DMS114 treated with DMSO at 0.1 percent for 48 hours (cell line): ENCODE measurements around the gene PACRG.

Experiments used
- DNase-seq: peaks from one replicate; lab custom pipeline; 2025; ENCODE audit not compliant: unreplicated experiment; lab: John Stamatoyannopoulos, UW

Gene PACRG

GRCh38 chr6:163342571-163343539, 615.1 kb downstream of the PACRG start:
- no peak for DNase-seq

DNA sequence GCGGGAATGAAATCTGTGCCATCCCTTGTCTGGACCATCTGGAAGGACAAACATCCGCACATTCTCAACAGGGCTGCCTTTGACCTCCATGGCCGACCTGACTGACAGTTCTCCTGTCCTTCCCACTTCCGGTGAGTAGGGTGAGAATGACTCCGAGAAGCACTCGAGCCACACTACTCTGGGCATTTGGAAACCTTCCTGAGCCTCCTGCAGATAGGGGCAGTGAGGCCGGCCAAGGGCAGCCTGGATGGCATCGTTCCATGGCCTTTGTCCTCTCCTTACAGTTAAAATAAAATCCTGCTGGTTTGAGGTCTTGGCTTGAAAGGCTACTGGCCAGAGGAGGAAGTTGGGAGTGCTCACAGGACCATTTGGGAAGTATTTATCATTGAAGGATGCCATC, 615.8 kb downstream of the PACRG start:
- DNase-seq = no peak

DNA sequence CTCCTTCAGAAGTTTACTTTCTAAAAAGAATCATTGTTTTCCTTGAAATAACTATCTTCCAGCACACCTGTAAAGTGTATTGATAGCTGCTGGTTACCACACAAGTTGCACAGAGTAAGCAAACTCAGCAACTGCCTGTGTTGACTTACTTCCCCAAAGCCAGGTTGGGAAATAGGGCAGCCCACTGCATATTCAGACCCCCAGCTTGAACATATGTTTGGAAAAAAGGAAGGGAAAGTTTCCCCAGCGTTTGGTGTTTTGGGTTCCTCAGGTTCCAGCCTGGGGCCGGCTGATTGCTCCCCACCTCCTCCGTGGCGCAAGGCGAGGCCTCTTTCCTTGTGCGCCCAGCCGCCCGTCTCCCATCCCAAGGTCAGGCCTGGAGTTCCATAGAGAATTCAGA, 616.6 kb downstream of the PACRG start:
- DNase-seq = no peak

GRCh38 chr6:163345931-163346330, 618.2 kb downstream of the PACRG start:
- no peak for DNase-seq

DNA sequence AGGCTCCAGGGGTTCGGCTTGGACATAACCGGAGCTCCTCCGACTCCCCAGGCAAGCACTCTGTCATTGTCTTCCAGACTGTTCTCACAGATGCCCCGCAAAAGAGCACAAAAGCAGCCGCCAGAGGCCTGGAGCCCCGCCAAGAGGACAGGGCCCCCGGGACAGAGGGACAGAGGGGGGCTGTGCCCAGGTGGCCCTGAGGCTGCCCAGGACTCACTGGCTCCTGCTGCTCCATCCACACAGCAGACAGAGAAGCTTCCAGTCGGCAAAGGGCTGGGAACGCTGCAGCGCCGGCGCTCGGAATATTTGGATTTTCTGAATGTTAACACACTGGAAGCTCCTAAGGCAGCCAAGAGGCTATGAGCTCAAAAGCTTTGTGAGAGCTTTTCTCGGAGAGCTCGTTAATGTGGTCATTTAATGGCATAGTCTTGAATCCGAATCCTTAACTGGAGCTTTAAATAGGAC, 618.8 kb downstream of the PACRG start:
- no peak for DNase-seq

GRCh38 chr6:163347021-163347446, 619.3 kb downstream of the PACRG start:
- DNase-seq = no peak

DNA sequence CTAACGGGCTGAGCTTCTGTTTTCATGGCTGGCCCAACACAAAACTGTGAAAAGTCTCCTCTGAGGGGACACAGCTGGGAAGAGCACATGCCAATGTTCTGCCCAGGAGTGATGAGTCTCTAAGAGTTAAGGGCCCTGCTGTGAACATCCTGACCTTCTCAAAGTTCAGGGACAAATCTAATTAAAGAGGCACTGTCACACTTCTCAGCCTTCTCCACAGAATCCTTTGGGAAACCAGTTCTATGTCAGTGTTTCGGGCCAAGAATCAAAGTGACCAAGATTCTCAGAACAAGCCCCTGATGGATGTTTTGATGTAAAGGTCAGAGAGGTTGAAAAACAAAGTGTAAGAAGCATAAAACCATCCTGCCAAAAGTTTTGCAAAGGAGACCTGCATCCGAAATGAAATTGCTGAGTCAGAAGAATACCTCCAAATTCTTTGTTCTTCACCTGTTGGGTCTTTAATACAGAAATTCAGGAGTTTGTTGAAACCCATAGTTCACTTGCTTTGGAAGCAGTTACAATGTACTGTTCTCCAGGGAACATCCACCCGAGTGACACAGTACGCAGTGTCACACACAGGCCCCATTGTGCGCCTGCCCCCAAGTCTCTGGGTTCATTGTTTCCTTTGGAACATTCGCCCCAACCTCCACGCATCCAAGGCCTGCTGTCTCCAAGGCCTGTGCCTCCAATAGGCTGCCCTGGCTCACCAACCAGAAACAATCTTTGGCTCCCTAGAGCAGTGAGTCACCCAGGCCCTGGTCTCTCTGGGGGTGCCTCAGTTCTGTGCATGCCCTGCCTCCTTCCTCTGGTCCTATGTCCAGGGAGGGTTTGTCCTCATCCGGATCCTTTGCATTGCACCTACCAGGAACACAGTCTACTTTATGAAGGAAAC, 621.3 kb downstream of the PACRG start:
- DNase-seq = no peak

- DNase-seq = no peak
Observed at GRCh38 chr6:163349696-163350095, 621.9 kb downstream of the PACRG start.

- DNase-seq = no peak
Observed at GRCh38 chr6:163351013-163351412, 623.2 kb downstream of the PACRG start.

DNA sequence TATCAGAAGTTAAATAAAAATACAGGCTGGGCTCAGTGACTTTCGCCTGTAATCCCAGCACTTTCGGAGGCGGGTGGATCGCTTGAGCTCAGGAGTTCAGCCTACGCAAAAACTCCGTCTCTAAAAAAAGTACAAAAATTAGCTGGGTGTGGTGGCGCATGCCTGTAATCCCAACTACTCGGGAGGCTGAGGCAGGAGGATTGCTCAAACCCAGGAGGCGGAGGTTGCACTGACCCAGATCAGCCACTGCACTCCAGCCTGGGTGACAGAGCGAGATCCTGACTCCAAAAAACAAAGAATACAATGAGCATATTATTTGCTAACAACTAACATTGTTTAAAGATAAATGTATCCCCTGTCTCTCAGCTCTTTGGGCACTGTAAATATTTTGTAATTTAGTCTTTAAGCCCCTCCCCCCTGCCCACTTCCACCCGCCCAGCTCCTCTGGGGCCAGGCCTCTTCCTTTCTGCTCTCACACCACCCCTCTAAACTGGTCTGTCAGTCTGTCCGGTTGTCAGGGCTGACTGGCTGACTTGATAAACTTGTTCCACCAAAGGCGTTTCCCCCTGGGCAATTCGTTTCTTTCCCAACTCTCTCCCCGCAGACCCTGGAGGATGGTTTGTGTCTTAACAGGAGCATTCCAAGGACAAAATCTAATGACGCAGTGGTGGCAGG, 624.4 kb downstream of the PACRG start:
- no peak for DNase-seq

GRCh38 chr6:163352966-163353365, 625.2 kb downstream of the PACRG start:
- DNase-seq = no peak

- no peak for DNase-seq
Observed at GRCh38 chr6:163354085-163354484, 626.3 kb downstream of the PACRG start.

DNA sequence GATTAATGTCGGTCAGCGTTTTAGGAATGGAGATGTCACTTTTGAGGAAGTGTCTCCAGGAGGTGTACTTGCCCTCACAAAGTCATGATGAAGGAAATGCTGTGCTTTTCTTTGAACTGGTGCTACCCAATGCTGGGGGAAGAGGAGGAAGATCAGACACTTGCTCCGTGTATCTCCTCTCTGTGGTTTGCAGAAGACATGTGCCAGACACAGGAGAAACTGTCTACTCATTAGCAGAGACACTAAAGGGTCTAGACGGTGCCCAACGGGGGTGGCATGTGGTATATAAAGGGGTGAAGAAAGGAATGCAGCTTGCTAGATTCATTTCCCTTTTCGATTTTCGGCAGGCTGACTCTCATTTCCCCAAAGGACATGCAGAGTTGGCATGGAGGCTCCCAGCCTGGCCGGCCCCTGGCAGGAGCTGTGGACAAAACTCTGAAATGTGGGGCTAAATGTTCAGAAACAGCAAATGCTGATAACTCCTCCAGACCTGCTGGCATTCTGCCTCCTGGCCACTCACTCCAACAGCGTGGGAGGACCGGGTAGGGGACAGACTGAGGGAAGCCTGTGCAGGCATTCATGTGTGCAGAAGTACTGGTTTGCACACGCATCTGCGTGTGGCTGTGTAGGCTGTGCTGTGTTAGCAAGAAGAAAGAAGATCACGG, 627.1 kb downstream of the PACRG start:
- DNase-seq = no peak

DNA sequence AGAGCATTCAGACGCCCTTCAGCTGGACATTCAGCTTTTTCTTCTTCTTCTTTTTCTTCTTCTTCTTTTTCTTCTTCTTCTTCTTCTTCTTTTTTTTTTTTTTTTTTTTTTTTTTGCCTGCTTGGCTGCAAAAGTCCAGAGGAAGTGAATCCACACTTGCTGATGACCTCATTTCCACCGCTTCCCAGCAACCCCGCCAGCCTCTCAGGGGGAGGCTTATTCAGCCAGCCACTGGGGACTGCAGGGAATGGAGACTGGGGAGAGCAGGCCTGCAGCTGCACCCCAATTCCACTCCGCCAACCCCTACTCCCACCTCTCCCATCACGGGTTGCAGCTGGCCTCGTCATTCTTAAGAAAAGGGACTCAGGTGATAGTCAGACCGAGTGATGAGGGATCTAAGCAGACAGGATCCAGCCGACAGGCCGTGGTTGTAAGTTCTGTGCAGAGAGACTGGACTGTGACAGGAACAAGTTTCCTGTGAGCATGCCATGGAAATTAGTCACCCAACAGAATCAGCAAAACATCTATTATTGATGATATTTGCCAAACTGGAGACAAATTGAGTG, 627.7 kb downstream of the PACRG start:
- DNase-seq = no peak

DNA sequence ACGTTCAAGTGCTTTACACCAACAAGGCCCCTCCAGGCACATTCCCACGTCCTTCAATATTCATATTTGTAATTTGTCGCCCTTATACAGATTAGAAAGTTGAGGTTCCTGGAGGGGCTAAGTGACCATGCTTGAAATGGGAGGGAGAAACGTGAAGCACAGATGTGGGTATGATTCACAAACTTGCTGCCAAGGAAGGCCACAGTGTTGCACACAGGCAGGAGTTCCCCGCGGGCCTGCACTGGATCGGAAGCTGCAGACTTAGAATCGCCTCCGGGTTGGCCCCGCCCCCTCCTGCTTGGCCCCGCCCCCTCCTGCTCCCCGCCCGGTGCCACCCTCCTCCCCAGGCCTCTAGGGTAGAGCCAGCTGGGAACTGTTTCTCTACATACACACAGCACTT, 628.5 kb downstream of the PACRG start:
- DNase-seq = no peak

DNA sequence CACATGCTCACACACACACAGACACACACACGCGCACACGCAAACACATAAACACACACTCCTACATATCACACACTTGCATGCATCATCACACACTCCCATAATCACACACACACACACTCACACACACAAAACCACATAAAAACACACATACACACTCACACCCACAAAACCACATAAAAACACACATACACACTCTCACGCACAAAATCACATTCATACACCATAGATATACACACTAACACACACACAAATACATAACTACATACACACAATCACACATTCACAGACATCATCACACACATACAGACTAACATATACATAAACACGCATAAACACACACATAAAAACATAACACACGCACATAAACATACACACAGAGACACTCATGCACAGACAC, 629.0 kb downstream of the PACRG start:
- DNase-seq = no peak

DNA sequence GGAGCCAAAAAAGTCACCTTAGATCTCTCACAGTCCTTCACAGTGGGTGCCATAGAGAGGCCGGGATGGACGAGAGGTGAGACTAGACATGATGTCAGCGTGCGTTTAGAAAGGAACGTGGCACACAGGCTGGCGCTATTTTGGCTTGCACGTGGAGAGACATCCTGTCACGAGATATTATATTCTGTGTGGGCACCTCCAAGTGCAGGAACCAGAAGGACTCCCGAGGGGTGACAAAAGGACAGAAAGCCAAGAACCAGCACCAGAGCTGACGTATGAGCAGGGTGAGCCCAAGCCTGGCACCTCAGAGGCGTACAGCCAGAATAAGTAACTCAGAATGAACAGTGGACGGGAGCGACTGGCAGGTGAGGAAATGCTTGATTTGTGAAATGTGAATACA, 636.9 kb downstream of the PACRG start:
- no peak for DNase-seq
